Endothelial cell of umbilical vein (primary cell): ENCODE results near the gene ST6GAL1. TPM values are rescaled to one million over a fixed set of nuclear protein-coding genes. Genes with fewer than 3 reads are reported as not detected.

Source experiments
- BruUV-seq: library from RNA; stranded (reverse); fragments of 400-500 nt; replicated peaks from 2 replicates; lab custom pipeline; 2021; lab: Mats Ljungman, UMichigan
- CTCF ChIA-PET: fragments of 300-600, 350-600 bp; sonication (Branson Sonifier 250); formaldehyde crosslinking; loops from one replicate; lab custom pipeline; 2021; ENCODE audit warnings: antibody characterized with exemption, inconsistent platforms; lab: Charles Lee
- POLR2A ChIA-PET: fragments of 300-600, 350-600 bp; sonication (Branson Sonifier 250); formaldehyde crosslinking; loops from one replicate; lab custom pipeline; 2021; ENCODE audit warnings: antibody characterized with exemption, inconsistent platforms; lab: Charles Lee
- DNase-seq: peaks from one replicate; pipeline ENCODE4 v3.0.0-alpha.2; 2011; ENCODE audit warnings: low read depth, low spot score
- FAIRE-seq: peaks from 2 replicates; lab custom pipeline; 2011; peaks lifted over from hg19 to GRCh38; lab: Jason Lieb, UNC
- H2AFZ ChIP-seq: 2 replicates; pipeline ENCODE4 v1.6.0; 2012; ENCODE audit warnings: low read depth, low read length, control low read depth, inconsistent platforms
- H3K27ac ChIP-seq: 2 replicates; pipeline ENCODE4 v1.5.1; 2011; ENCODE audit warnings: low read depth, mild to moderate bottlenecking, control low read depth, low read length, moderate library complexity; ENCODE audit not compliant: insufficient read depth
- H3K27me3 ChIP-seq, 2 experiments: 2 replicates each; pipeline versions ENCODE4 v1.6.0 to v1.6.1; 2011; ENCODE audit warnings: low read length in 2 of 2, mixed read lengths in 1 of 2; ENCODE audit not compliant: control insufficient read depth in 2 of 2, insufficient read depth in 2 of 2
- H3K36me3 ChIP-seq, 2 experiments: 2 replicates in 1 of 2; 3 replicates in 1 of 2; pipeline ENCODE4 v1.5.1; 2011; ENCODE audit warnings: low read length in 2 of 2, mild to moderate bottlenecking in 1 of 2, moderate library complexity in 1 of 2; ENCODE audit not compliant: control insufficient read depth in 2 of 2, insufficient read depth in 2 of 2; ENCODE audit errors: extremely low read depth in 1 of 2
- H3K4me1 ChIP-seq: 3 replicates; pipeline ENCODE4 v1.5.1; 2011; ENCODE audit warnings: mild to moderate bottlenecking, low read length; ENCODE audit not compliant: control insufficient read depth, insufficient read depth; ENCODE audit errors: extremely low read depth
- H3K4me2 ChIP-seq: 2 replicates; pipeline ENCODE4 v1.6.1; 2011; ENCODE audit warnings: low read length, control low read depth, mixed read lengths; ENCODE audit not compliant: insufficient read depth
- H3K4me3 ChIP-seq, 3 experiments: fragments of 200-600 bp in 1 of 3; sonication (generic), shearing (Covaris generic) in 1 of 3; replicated peaks in 1 of 3; 2 replicates each; pipeline ENCODE4 v1.5.1; 2011 to 2016; ENCODE audit warnings: control low read depth in 3 of 3, low read length in 3 of 3, mild to moderate bottlenecking in 2 of 3, inconsistent platforms in 1 of 3, low read depth in 1 of 3, moderate library complexity in 1 of 3; ENCODE audit not compliant: insufficient read depth in 1 of 3
- H3K79me2 ChIP-seq: 2 replicates; pipeline ENCODE4 v1.6.0; 2012; ENCODE audit warnings: low read length, inconsistent platforms; ENCODE audit not compliant: control insufficient read depth, insufficient read depth
- H3K9ac ChIP-seq: replicated peaks from 2 replicates; pipeline ENCODE3; 2011; ENCODE audit warnings: low read length, control low read depth; ENCODE audit not compliant: insufficient read depth; ENCODE audit errors: extremely low read depth
- H3K9me1 ChIP-seq: replicated peaks from 3 replicates; pipeline ENCODE4 v1.6.0; 2011; ENCODE audit warnings: mild to moderate bottlenecking, low read length; ENCODE audit not compliant: control insufficient read depth, insufficient read depth; ENCODE audit errors: extremely low read depth
- H3K9me3 ChIP-seq: replicated peaks from 2 replicates; pipeline ENCODE4 v1.5.1; 2012; ENCODE audit warnings: low read length, inconsistent platforms; ENCODE audit not compliant: control insufficient read depth, insufficient read depth
- H4K20me1 ChIP-seq: replicated peaks from 2 replicates; pipeline ENCODE3; 2011; ENCODE audit warnings: mild to moderate bottlenecking, low read length; ENCODE audit not compliant: control insufficient read depth, insufficient read depth; ENCODE audit errors: extremely low read depth
- EZH2 ChIP-seq: IDR thresholded peaks from 2 replicates; pipeline ENCODE4 v1.6.1; 2012; ENCODE audit warnings: borderline replicate concordance, low read depth, mild to moderate bottlenecking, moderate library complexity, low read length, inconsistent platforms; ENCODE audit not compliant: severe bottlenecking
- FOS ChIP-seq: IDR thresholded peaks from 2 replicates; pipeline ENCODE4 v1.6.1; 2011; ENCODE audit warnings: mild to moderate bottlenecking, low read length, moderate library complexity, borderline replicate concordance; ENCODE audit not compliant: insufficient read depth
- GATA2 ChIP-seq: IDR thresholded peaks from 2 replicates; pipeline ENCODE4 v1.7.0; 2011; ENCODE audit warnings: low read depth, mild to moderate bottlenecking, moderate library complexity, mixed read lengths, low read length; ENCODE audit not compliant: insufficient read length, insufficient read depth
- JUN ChIP-seq: IDR thresholded peaks from 2 replicates; pipeline ENCODE4 v1.6.1; 2011; ENCODE audit warnings: borderline replicate concordance, low read depth; ENCODE audit not compliant: insufficient read length, insufficient read depth
- MYC ChIP-seq: IDR thresholded peaks from one replicate; pipeline ENCODE4 v1.6.1; 2011; ENCODE audit warnings: mild to moderate bottlenecking, low read depth, low read length
- POLR2A ChIP-seq: IDR thresholded peaks from 2 replicates; pipeline ENCODE4 v1.6.1; 2012; ENCODE audit warnings: low read depth, mild to moderate bottlenecking, control low read depth, low read length
- POLR2AphosphoS5 ChIP-seq: IDR thresholded peaks from 2 replicates; pipeline ENCODE4 v1.6.1; 2012; ENCODE audit warnings: low read depth, mild to moderate bottlenecking, control low read depth, low read length, moderate library complexity; ENCODE audit not compliant: insufficient read depth
- dilution Hi-C: fragments of 300-500 bp; cut with MboI; formaldehyde crosslinking; loops from one replicate; pipeline ENCODE4 v1.15.0; 2019; ENCODE audit warnings: low sequenced_read_pairs; ENCODE audit not compliant: extremely low pct_ligation_motif_present
- intact Hi-C: fragments of 100-400 bp; cut with micrococcal nuclease; formaldehyde crosslinking; loops from one replicate; pipeline ENCODE4 v1.10.0; 2022
- polyA plus RNA-seq, 4 experiments: library from polyadenylated mRNA; depleted of rRNA in 3 of 4; stranded (reverse) in 3 of 4; unstranded in 1 of 4; fragments of >200 nt; gene quantifications; 2 replicates each; pipeline versions ENCODE4 v1.2.1 to v1.2.3, GENCODE V29; 2011 to 2012; ENCODE audit warnings: missing spikeins in 1 of 4
- total RNA-seq: library from RNA; stranded (reverse); gene quantifications from 2 replicates; pipeline ENCODE4 v1.2.3, GENCODE V29; 2021
- TF ChIP-seq, protein P1 (sequence below), 2 donors: IDR thresholded peaks; 1 replicate in 1 of 2; 2 replicates in 1 of 2; pipeline ENCODE4 v1.5.1; 2011; ENCODE audit warnings: low read length in 2 of 2, mild to moderate bottlenecking in 2 of 2, moderate library complexity in 2 of 2, control low read depth in 1 of 2, inconsistent platforms in 1 of 2, low read depth in 1 of 2; ENCODE audit not compliant: insufficient read depth in 1 of 2; ENCODE audit errors: extremely low read depth in 1 of 2
- TF ChIP-seq, protein P2 (sequence below): IDR thresholded peaks from 2 replicates; pipeline ENCODE4 v1.6.1; 2011; ENCODE audit not compliant: insufficient read depth, insufficient read length

Gene ST6GAL1
- total and polyA plus RNA-seq, 2 donors (not counting 3 experiments of a cell fraction or from before 2014, with no cell fraction given): 63.9 to 101 TPM

DNA sequence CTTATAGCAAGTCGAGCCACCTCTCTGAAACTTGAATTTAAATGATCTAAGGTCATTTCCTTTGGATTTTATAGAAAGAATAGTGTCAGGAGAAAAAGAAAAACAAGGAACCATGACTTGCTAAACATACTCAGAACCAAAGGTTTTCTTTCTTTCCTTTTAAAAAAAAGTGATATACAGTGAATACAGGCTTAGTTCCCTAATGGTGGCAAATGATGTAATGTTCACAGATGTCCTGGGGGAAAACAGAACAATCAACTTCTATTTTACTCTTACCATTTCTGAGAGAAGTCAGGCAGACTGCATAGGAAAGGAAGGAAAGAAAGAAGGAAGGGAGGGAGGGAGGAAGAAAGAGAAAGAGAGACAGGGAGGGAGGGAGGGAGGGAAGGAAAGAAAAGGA lies 56.5 kb downstream of the ST6GAL1 start:
- TF ChIP-seq, protein P1, sequence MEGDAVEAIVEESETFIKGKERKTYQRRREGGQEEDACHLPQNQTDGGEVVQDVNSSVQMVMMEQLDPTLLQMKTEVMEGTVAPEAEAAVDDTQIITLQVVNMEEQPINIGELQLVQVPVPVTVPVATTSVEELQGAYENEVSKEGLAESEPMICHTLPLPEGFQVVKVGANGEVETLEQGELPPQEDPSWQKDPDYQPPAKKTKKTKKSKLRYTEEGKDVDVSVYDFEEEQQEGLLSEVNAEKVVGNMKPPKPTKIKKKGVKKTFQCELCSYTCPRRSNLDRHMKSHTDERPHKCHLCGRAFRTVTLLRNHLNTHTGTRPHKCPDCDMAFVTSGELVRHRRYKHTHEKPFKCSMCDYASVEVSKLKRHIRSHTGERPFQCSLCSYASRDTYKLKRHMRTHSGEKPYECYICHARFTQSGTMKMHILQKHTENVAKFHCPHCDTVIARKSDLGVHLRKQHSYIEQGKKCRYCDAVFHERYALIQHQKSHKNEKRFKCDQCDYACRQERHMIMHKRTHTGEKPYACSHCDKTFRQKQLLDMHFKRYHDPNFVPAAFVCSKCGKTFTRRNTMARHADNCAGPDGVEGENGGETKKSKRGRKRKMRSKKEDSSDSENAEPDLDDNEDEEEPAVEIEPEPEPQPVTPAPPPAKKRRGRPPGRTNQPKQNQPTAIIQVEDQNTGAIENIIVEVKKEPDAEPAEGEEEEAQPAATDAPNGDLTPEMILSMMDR (IDR thresholded peaks at IDR 0.05; ENCODE audit: extremely low read depth in 1 of 2, insufficient read depth in 1 of 2, low read depth in 1 of 2, low read length in 2 of 2): no peak
- TF ChIP-seq MYC (no peak), POLR2AphosphoS5 (no peak), POLR2A (no peak), JUN (no peak), EZH2 (no peak), GATA2 (no peak), FOS (no peak)
- TF ChIP-seq, protein P2, sequence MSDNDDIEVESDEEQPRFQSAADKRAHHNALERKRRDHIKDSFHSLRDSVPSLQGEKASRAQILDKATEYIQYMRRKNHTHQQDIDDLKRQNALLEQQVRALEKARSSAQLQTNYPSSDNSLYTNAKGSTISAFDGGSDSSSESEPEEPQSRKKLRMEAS: no peak
- no peaks in the 10 kb centered on the region for H3K79me2 ChIP-seq
- H3K9me1 ChIP-seq: no peaks in the 10 kb centered on the region
- no peak overlapping the region for H2AFZ ChIP-seq
- H3K36me3 ChIP-seq: peaks cover 5 to 27% of the 10 kb centered on the region in 2 experiments
- no peaks in the 10 kb centered on the region for H3K27me3 ChIP-seq
- DNase-seq (no peak), FAIRE-seq (no peak)
- no peak overlapping the region for H3K27ac ChIP-seq
- dilution Hi-C loops (no loop called here), intact Hi-C loops (no loop called here)
- H3K4me2 ChIP-seq: no peak overlapping the region
- H3K9ac ChIP-seq: no peak overlapping the region
- no peak overlapping the region for H3K4me3 ChIP-seq
- ChIA-PET CTCF (no interaction called here), POLR2A (no interaction called here)
- no peaks in the 10 kb centered on the region for H3K4me1 ChIP-seq
- H4K20me1 ChIP-seq: no peaks in the 10 kb centered on the region
- H3K9me3 ChIP-seq: no peaks in the 10 kb centered on the region
- no TSS peak for BruUV-seq
